ENCODE results near the gene TMEFF2. TPM values are rescaled to one million over a fixed set of nuclear protein-coding genes. Genes with fewer than 3 reads are reported as not detected.
"Not testable (repeated sequence)": the region's sequence is repeated elsewhere in the genome, so short reads cannot be mapped to it uniquely, and the experiment has no call there.

Gene TMEFF2
- total RNA-seq, 2 experiments from 2014 or later: not detected

DNA sequence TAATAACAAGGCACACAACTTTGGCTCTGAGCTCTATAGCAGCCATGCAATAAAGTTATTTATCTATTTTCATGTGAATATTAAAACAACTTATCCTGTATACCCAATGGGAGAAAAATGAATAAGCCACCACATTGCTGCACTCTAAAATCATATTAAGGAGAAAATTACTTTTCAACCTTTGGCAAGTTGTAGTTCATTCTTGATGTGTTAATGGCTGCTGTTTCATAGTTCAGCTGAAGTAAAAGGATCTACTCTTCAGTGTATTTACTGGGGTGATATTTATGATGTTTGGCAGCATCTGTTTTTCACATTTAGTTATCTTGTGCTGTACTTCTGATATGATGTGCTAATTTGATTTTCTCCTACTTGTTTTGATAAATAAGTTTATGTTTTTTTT is 71.8 kb downstream of the TMEFF2 start:
- no peak for DNase-seq
- H3K27ac Mint-ChIP-seq: no peak overlapping the region
- CTCF ChIA-PET: no interaction called here
- peaks cover 3% of the 10 kb centered on the region for H3K9me3 Mint-ChIP-seq
- H3K4me1 Mint-ChIP-seq (ENCODE audit: low read depth): no peaks in the 10 kb centered on the region
- H3K4me3 Mint-ChIP-seq: no peak overlapping the region
- no peaks in the 10 kb centered on the region for H3K36me3 Mint-ChIP-seq (ENCODE audit: low read depth)
- peaks cover 9% of the 10 kb centered on the region for H3K27me3 Mint-ChIP-seq (ENCODE audit: low read depth)
- intact Hi-C loops (cut with micrococcal nuclease): no loop called here

DNA sequence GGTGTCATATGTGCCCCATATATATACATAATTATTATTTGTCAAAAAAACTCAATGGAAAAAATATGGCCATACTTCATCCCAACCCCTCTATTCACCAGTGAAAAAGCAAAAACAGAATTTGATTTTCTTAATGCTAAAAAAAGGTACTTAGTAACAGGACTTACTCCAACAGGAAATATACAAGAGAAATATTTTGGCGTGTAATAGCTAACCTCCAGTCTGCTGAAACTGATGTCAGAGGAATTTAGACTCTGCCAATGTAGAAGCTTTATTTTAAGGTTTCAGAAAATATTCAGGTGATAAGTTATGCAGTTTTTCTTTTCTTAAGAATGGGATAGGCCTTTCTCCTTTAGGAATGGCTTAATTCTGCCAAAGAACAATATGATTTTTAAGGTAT is 72.6 kb downstream of the TMEFF2 start:
- no peaks in the 10 kb centered on the region for H3K4me1 Mint-ChIP-seq (ENCODE audit: low read depth)
- peaks cover 9% of the 10 kb centered on the region for H3K27me3 Mint-ChIP-seq (ENCODE audit: low read depth)
- no peak overlapping the region for H3K27ac Mint-ChIP-seq
- intact Hi-C loops (cut with micrococcal nuclease): no loop called here
- no peak overlapping the region for H3K4me3 Mint-ChIP-seq
- DNase-seq: no peak
- CTCF ChIA-PET: no interaction called here
- H3K9me3 Mint-ChIP-seq: peaks cover 5% of the 10 kb centered on the region
- H3K36me3 Mint-ChIP-seq (ENCODE audit: low read depth): no peaks in the 10 kb centered on the region

DNA sequence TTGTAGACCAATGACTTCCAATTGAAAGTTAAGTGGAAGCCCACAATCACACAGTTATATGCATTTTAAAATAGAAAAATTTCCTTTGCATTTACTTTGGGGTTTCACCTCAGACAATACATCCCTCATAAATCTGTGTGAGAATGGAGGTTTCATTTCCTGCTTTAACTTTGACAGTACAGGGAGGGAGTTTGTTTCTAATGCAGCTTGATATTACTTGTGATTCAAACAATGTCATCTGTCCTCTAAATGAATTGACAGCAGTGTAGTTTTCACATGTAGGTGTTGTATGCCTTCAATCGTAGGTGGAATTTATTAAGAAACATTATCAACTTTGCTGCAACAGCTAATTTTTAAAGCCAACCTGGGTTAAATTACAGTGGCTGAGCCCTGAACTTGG is 75.2 kb downstream of the TMEFF2 start:
- Mint-ChIP-seq H3K36me3 (ENCODE audit: low read depth) (no peaks in the 10 kb centered on the region), H3K9me3 (peaks cover 7% of the 10 kb centered on the region), H3K27me3 (ENCODE audit: low read depth) (peaks cover 8% of the 10 kb centered on the region), H3K27ac (no peak overlapping the region), H3K4me3 (no peak overlapping the region), H3K4me1 (ENCODE audit: low read depth) (no peaks in the 10 kb centered on the region)
- intact Hi-C loops (cut with micrococcal nuclease): no loop called here
- CTCF ChIA-PET: interaction anchor here (0.5 to 1.9 kb wide), 2 partner anchors 43 to 330 kb away, joined by 3 to 5 read pairs; no protein-coding TSS in a partner anchor
- DNase-seq: no peak

GRCh38 chr2:192117705-192118104 is 77.0 kb downstream of the TMEFF2 start:
- DNase-seq: no peak
- intact Hi-C loops (cut with micrococcal nuclease): no loop called here
- peaks cover 7% of the 10 kb centered on the region for H3K9me3 Mint-ChIP-seq
- H3K36me3 Mint-ChIP-seq (ENCODE audit: low read depth): no peaks in the 10 kb centered on the region
- no peak overlapping the region for H3K27ac Mint-ChIP-seq
- H3K4me1 Mint-ChIP-seq (ENCODE audit: low read depth): no peaks in the 10 kb centered on the region
- H3K27me3 Mint-ChIP-seq (ENCODE audit: low read depth): peaks cover 6% of the 10 kb centered on the region
- CTCF ChIA-PET: interaction anchor here (1.9 kb wide), 1 partner anchor 45 kb away, joined by 5 read pairs; no protein-coding TSS in a partner anchor
- no peak overlapping the region for H3K4me3 Mint-ChIP-seq

DNA sequence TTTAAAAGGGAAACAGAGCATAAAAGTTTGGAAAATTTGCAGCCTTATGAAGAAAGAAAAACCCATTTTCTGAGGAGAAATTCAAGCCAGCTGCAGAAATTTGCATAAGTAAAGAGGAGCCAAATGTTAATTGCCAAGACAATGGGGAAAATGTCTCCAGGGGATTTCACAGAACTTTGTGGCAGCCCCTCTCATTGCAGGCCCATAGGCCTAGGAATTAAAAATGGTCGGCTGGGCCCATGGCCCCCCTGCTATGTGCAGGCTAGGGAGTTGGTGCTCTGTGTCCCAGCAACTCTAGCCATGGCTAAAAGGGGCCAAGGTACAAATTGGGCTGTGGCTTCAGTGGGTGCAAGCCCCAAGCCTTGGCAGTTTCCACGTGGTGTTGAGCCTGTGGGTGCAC is 83.2 kb downstream of the TMEFF2 start:
- H3K4me3 Mint-ChIP-seq; H3K36me3 Mint-ChIP-seq (ENCODE audit: low read depth): not testable (repeated sequence)

GRCh38 chr2:192099742-192100141 is 95.0 kb downstream of the TMEFF2 start:
- DNase-seq: no peak
- H3K4me1 Mint-ChIP-seq (ENCODE audit: low read depth): no peaks in the 10 kb centered on the region
- intact Hi-C loops (cut with micrococcal nuclease): no loop called here
- CTCF ChIA-PET: interaction anchor here (0.6 kb wide), 1 partner anchor 569 kb away, joined by 3 read pairs; no protein-coding TSS in a partner anchor
- no peak overlapping the region for H3K27ac Mint-ChIP-seq
- no peaks in the 10 kb centered on the region for H3K27me3 Mint-ChIP-seq (ENCODE audit: low read depth)
- no peaks in the 10 kb centered on the region for H3K36me3 Mint-ChIP-seq (ENCODE audit: low read depth)
- H3K4me3 Mint-ChIP-seq: no peak overlapping the region
- no peaks in the 10 kb centered on the region for H3K9me3 Mint-ChIP-seq

More for the DNA sequence above, 83.2 kb downstream of the TMEFF2 start:
- H3K27ac Mint-ChIP-seq; H3K27me3 Mint-ChIP-seq (ENCODE audit: low read depth); DNase-seq; H3K9me3 Mint-ChIP-seq; CTCF ChIA-PET; H3K4me1 Mint-ChIP-seq (ENCODE audit: low read depth); intact Hi-C loops (cut with micrococcal nuclease): not testable (repeated sequence)

- DNase-seq: no peak
Measured at GRCh38 chr2:192098814-192099491, 95.8 kb downstream of the TMEFF2 start.

DNA sequence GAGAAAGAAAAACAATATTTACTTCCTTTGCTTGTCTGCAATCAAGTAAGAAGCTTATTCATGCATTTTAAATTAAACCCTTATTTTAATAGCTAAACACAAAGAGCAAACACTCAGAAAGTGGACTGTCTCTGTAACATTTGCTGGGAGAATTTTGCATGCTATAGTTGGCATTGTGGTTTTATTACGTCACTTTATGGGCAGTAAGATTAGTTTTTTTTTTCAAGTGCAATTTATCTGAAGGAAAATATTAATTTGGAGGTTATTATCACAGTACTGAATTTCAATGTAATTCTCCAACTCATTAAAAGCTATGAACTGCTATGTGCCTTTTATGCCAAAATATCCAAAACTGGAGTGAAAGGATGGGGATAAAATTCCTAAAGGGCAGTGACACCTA is 103.3 kb downstream of the TMEFF2 start:
- H3K27me3 Mint-ChIP-seq (ENCODE audit: low read depth): no peaks in the 10 kb centered on the region
- no peak for DNase-seq
- H3K9me3 Mint-ChIP-seq: no peaks in the 10 kb centered on the region
- H3K4me1 Mint-ChIP-seq (ENCODE audit: low read depth): no peaks in the 10 kb centered on the region
- H3K27ac Mint-ChIP-seq: no peak overlapping the region
- intact Hi-C loops (cut with micrococcal nuclease): no loop called here
- CTCF ChIA-PET: interaction anchor here (0.7 kb wide), 1 partner anchor 957 kb away, joined by 5 read pairs; no protein-coding TSS in a partner anchor
- no peaks in the 10 kb centered on the region for H3K36me3 Mint-ChIP-seq (ENCODE audit: low read depth)
- no peak overlapping the region for H3K4me3 Mint-ChIP-seq

More at GRCh38 chr2:192098814-192099491, 95.8 kb downstream of the TMEFF2 start:
- Mint-ChIP-seq H3K9me3 (no peaks in the 10 kb centered on the region), H3K4me3 (no peak overlapping the region), H3K4me1 (ENCODE audit: low read depth) (no peaks in the 10 kb centered on the region), H3K36me3 (ENCODE audit: low read depth) (no peaks in the 10 kb centered on the region), H3K27ac (no peak overlapping the region), H3K27me3 (ENCODE audit: low read depth) (no peaks in the 10 kb centered on the region)
- intact Hi-C loops (cut with micrococcal nuclease): no loop called here
- CTCF ChIA-PET: no interaction called here

DNA sequence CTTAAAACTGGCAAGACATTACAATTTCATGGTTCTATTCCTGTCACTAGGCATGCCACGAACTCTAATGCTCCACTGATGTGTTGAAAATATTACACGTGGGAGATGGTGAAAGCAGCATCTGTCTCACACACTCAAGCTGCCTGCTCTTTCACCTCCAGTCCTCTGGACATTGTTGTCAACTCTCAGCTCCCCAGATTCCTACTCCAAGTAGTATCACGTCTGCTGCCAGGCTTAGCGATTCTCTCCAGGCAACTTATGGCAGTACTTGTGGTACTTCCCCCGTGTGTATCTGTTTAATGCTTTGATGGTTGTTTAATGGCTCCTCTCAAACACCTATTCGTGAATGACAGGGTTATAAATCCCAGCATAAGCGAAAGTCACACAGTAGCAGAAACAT is 103.8 kb downstream of the TMEFF2 start:
- no peak for DNase-seq
- Mint-ChIP-seq H3K4me1 (ENCODE audit: low read depth) (no peaks in the 10 kb centered on the region), H3K4me3 (no peak overlapping the region), H3K36me3 (ENCODE audit: low read depth) (no peaks in the 10 kb centered on the region), H3K9me3 (no peaks in the 10 kb centered on the region), H3K27me3 (ENCODE audit: low read depth) (no peaks in the 10 kb centered on the region), H3K27ac (no peak overlapping the region)
- CTCF ChIA-PET: interaction anchor here (0.7 kb wide), 1 partner anchor 957 kb away, joined by 5 read pairs; no protein-coding TSS in a partner anchor
- intact Hi-C loops (cut with micrococcal nuclease): no loop called here

DNA sequence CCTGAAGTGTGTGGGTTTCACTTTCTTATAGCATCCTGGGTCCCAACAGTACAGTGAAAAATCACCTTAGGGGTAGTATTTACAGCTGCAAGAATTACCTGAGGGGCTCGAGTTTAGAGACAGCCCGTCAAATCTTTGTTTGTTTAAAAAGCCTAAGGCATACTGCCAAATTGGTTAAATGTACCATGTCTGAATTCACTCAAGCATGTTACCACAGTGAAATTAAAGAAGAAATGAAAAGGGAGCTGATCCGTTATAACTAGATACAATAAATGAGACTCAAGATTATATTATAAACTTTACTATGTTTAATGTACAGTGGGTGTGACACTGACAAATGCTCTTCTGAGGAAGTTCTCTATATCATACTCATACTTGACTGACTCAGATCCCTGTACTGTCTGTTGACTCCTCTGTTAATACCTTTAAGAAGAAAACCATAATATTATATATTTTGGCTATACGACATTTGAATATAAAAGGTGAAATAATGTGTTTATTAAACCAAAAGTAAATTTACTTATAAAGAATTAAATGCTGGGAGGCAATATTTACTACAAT is 107.3 kb downstream of the TMEFF2 start:
- no peaks in the 10 kb centered on the region for H3K4me1 Mint-ChIP-seq (ENCODE audit: low read depth)
- CTCF ChIA-PET: interaction anchor here (1.0 kb wide), 1 partner anchor 75 kb away, joined by 3 read pairs; no protein-coding TSS in a partner anchor
- no peak overlapping the region for H3K27ac Mint-ChIP-seq
- no peaks in the 10 kb centered on the region for H3K9me3 Mint-ChIP-seq
- H3K4me3 Mint-ChIP-seq: no peak overlapping the region
- intact Hi-C loops (cut with micrococcal nuclease): no loop called here
- no peaks in the 10 kb centered on the region for H3K27me3 Mint-ChIP-seq (ENCODE audit: low read depth)
- H3K36me3 Mint-ChIP-seq (ENCODE audit: low read depth): no peaks in the 10 kb centered on the region
- no peak for DNase-seq

DNA sequence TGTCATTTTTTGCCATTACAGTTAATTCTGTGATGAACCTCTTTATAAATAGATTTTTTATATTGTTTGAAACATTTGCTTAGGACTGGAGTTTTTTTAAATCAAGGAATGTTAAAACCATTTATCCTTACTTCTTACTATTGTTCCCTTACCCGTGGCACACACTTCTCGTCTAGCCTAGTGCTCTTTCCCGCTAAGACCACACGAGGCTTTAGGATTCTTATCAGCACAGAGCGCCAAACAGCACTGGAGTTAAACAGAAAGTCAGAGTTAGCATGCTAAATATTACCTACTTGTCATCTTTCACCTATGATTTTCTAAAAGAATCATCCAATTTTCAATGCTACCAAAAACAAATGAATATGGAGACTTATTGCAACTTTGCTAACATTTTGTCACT is 112.6 kb downstream of the TMEFF2 start:
- Mint-ChIP-seq H3K27me3 (ENCODE audit: low read depth) (no peaks in the 10 kb centered on the region), H3K36me3 (ENCODE audit: low read depth) (no peaks in the 10 kb centered on the region), H3K9me3 (no peaks in the 10 kb centered on the region), H3K4me1 (ENCODE audit: low read depth) (no peaks in the 10 kb centered on the region), H3K27ac (no peak overlapping the region), H3K4me3 (no peak overlapping the region)
- CTCF ChIA-PET: no interaction called here
- no peak for DNase-seq
- intact Hi-C loops (cut with micrococcal nuclease): no loop called here

DNA sequence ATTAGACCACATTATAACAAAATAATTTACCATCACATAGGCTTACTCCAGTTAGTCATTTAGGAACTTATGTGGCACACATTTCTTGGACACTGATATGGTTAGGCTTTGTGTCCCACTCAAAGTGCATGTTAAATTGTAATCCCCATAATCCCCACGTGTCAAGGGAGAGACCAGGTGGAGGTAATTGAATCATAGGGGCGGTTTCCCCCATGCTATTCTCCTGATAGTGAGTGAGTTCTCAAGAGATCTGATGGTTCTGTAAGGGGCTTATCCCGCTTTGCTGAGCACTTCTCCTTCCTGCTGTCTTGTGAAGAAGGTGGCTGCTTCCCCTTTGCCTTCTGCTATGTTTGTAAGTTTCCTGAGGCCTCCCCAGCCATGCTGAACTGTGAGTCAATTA is 114.6 kb downstream of the TMEFF2 start:
- H3K9me3 Mint-ChIP-seq; CTCF ChIA-PET; H3K27ac Mint-ChIP-seq; H3K4me3 Mint-ChIP-seq; DNase-seq; H3K4me1 Mint-ChIP-seq (ENCODE audit: low read depth); H3K36me3 Mint-ChIP-seq (ENCODE audit: low read depth); intact Hi-C loops (cut with micrococcal nuclease); H3K27me3 Mint-ChIP-seq (ENCODE audit: low read depth): not testable (repeated sequence)

DNA sequence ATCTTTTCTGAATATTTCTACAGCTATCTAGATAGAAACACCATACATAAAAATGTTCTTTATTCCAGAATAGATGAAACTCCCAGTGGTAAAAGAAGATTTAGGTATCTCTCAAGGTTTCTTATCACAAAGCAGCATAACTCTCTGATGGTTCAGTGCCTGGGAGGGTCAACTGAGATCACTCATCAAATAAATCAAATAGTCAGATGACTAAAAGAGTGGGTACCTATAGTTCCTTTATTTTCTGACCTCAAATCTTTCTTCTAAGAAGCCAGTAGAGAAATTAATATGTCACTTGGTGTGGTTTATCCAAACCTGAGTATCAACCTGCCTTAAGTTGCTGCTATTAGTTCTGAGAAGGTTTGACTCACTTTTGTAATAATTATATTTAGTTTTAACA is 120.9 kb downstream of the TMEFF2 start:
- Mint-ChIP-seq H3K9me3 (no peaks in the 10 kb centered on the region), H3K27me3 (ENCODE audit: low read depth) (no peaks in the 10 kb centered on the region), H3K4me3 (no peak overlapping the region), H3K4me1 (ENCODE audit: low read depth) (peaks cover 23% of the 10 kb centered on the region), H3K27ac (no peak overlapping the region), H3K36me3 (ENCODE audit: low read depth) (no peaks in the 10 kb centered on the region)
- intact Hi-C loops (cut with micrococcal nuclease): loop anchor here (10.0 kb wide), 1 partner anchor 519 kb away; no protein-coding TSS in a partner anchor
- no peak for DNase-seq
- CTCF ChIA-PET: no interaction called here

Measured in activated naive CD4-positive, alpha-beta T cell treated with anti-CD3 and anti-CD28 coated beads for 36 hours (primary cell).